Immature natural killer cell (primary cell): ENCODE data around the gene NME8. TPM values are rescaled to one million over a fixed set of nuclear protein-coding genes. Genes with fewer than 3 reads are reported as not detected.

Experiments used
- DNase-seq, 3 donors: peaks; one replicate each; pipeline ENCODE4 v3.0.0; 2022; ENCODE audit warnings: mixed read lengths in 1 of 3
- H3K27ac Mint-ChIP-seq, 6 donors: one replicate each; pipeline ENCODE4 v1.8.0; 2020; ENCODE audit warnings: mixed read lengths in 6 of 6, mild to moderate bottlenecking in 5 of 6, inconsistent platforms in 4 of 6, moderate library complexity in 3 of 6
- H3K27me3 Mint-ChIP-seq, 3 donors: one replicate each; pipeline ENCODE4 v1.8.0; 2020 to 2021; ENCODE audit warnings: low read depth in 3 of 3, mild to moderate bottlenecking in 3 of 3, mixed read lengths in 3 of 3, moderate library complexity in 3 of 3, inconsistent platforms in 1 of 3
- H3K36me3 Mint-ChIP-seq, 3 donors: one replicate each; pipeline ENCODE4 v1.8.0; 2020; ENCODE audit warnings: mixed read lengths in 3 of 3, inconsistent platforms in 2 of 3, mild to moderate bottlenecking in 2 of 3
- H3K4me1 Mint-ChIP-seq, 2 donors: one replicate each; pipeline ENCODE4 v1.8.0; 2020; ENCODE audit warnings: inconsistent platforms in 2 of 2, mild to moderate bottlenecking in 2 of 2, mixed read lengths in 2 of 2, moderate library complexity in 1 of 2
- H3K4me3 Mint-ChIP-seq, 5 donors: one replicate each; pipeline ENCODE4 v1.8.0; 2020; ENCODE audit warnings: mild to moderate bottlenecking in 5 of 5, mixed read lengths in 5 of 5, inconsistent platforms in 3 of 5, moderate library complexity in 3 of 5
- H3K9me3 Mint-ChIP-seq, 6 donors: one replicate each; pipeline ENCODE4 v1.8.0; 2020; ENCODE audit warnings: mild to moderate bottlenecking in 6 of 6, mixed read lengths in 6 of 6, inconsistent platforms in 4 of 6, moderate library complexity in 3 of 6
- polyA plus RNA-seq, 3 donors: library from polyadenylated mRNA; unstranded; fragments of 300-500 nt; fragmentation: Illumina TruSeq; gene quantifications; one replicate each; pipeline ENCODE4 v1.2.3, GENCODE V29; 2021

NME8 gene
- polyA plus RNA-seq, 3 donors from 2014 or later = 2.6 to 14.1 (median 4.7) TPM

GRCh38 chr7:37928878-37929277 lies 80.5 kb downstream of the NME8 start:
- Mint-ChIP-seq H3K27ac (no peak overlapping the region), H3K4me3 (no peak overlapping the region), H3K9me3 (peaks cover 0 to 8% (median 1%) of the 10 kb centered on the region in 6 donors), H3K36me3 (peaks cover 0 to 9% (median 7%) of the 10 kb centered on the region in 3 donors), H3K27me3 (peaks cover 0 to 2% (median 0%) of the 10 kb centered on the region in 3 donors), H3K4me1 (no peaks in the 10 kb centered on the region)
- DNase-seq = no peak

GRCh38 chr7:37930226-37930948 lies 82.0 kb downstream of the NME8 start:
- H3K36me3 Mint-ChIP-seq = peaks cover 0 to 9% (median 4%) of the 10 kb centered on the region in 3 donors
- no peak overlapping the region for H3K27ac Mint-ChIP-seq
- no peak overlapping the region for H3K4me3 Mint-ChIP-seq

GRCh38 chr7:37932543-37932942 lies 84.1 kb downstream of the NME8 start:
- H3K36me3 Mint-ChIP-seq = peaks cover 0 to 9% (median 5%) of the 10 kb centered on the region in 3 donors
- H3K27ac Mint-ChIP-seq = no peak overlapping the region
- H3K4me1 Mint-ChIP-seq = no peaks in the 10 kb centered on the region
- no peak overlapping the region for H3K4me3 Mint-ChIP-seq
- no peak for DNase-seq
- H3K9me3 Mint-ChIP-seq = peaks cover 0 to 15% (median 8%) of the 10 kb centered on the region in 6 donors
- peaks cover 0 to 7% (median 0%) of the 10 kb centered on the region in 3 donors for H3K27me3 Mint-ChIP-seq

More at GRCh38 chr7:37930226-37930948, 82.0 kb downstream of the NME8 start:
- no peak for DNase-seq
- H3K27me3 Mint-ChIP-seq = no peaks in the 10 kb centered on the region
- H3K9me3 Mint-ChIP-seq = peaks cover 0 to 8% (median 0%) of the 10 kb centered on the region in 6 donors
- H3K4me1 Mint-ChIP-seq = no peaks in the 10 kb centered on the region

- no peak for DNase-seq
- peaks cover 0 to 9% (median 5%) of the 10 kb centered on the region in 3 donors for H3K36me3 Mint-ChIP-seq
- H3K4me1 Mint-ChIP-seq = no peaks in the 10 kb centered on the region
- no peak overlapping the region for H3K27ac Mint-ChIP-seq
- peaks cover 0 to 15% (median 8%) of the 10 kb centered on the region in 6 donors for H3K9me3 Mint-ChIP-seq
- peaks cover 0 to 7% (median 1%) of the 10 kb centered on the region in 3 donors for H3K27me3 Mint-ChIP-seq
- H3K4me3 Mint-ChIP-seq = no peak overlapping the region
These were observed 84.7 kb downstream of the NME8 start for GRCh38 chr7:37933018-37933566.

GRCh38 chr7:37942934-37943610 lies 94.7 kb downstream of the NME8 start:
- Mint-ChIP-seq H3K4me3 (no peak overlapping the region), H3K27me3 (peaks cover 0 to 2% (median 2%) of the 10 kb centered on the region in 3 donors), H3K36me3 (no peaks in the 10 kb centered on the region), H3K27ac (no peak overlapping the region), H3K9me3 (no peaks in the 10 kb centered on the region), H3K4me1 (no peaks in the 10 kb centered on the region)
- DNase-seq = no peak

- H3K4me1 Mint-ChIP-seq = no peaks in the 10 kb centered on the region
- no peaks in the 10 kb centered on the region for H3K36me3 Mint-ChIP-seq
- H3K4me3 Mint-ChIP-seq = no peak overlapping the region
- peaks cover 0 to 2% (median 0%) of the 10 kb centered on the region in 3 donors for H3K27me3 Mint-ChIP-seq
- H3K27ac Mint-ChIP-seq = no peak overlapping the region
- no peak for DNase-seq
- H3K9me3 Mint-ChIP-seq = no peaks in the 10 kb centered on the region
These were observed 95.7 kb downstream of the NME8 start for GRCh38 chr7:37943905-37944736.

GRCh38 chr7:37944737-37945054 lies 96.3 kb downstream of the NME8 start:
- no peaks in the 10 kb centered on the region for H3K36me3 Mint-ChIP-seq
- H3K4me3 Mint-ChIP-seq = no peak overlapping the region
- no peaks in the 10 kb centered on the region for H3K9me3 Mint-ChIP-seq
- H3K4me1 Mint-ChIP-seq = no peaks in the 10 kb centered on the region
- no peak overlapping the region for H3K27ac Mint-ChIP-seq
- H3K27me3 Mint-ChIP-seq = peaks cover 0 to 2% (median 0%) of the 10 kb centered on the region in 3 donors
- no peak for DNase-seq

- Mint-ChIP-seq H3K27me3 (peaks cover 0 to 2% (median 0%) of the 10 kb centered on the region in 3 donors), H3K4me3 (no peak overlapping the region), H3K36me3 (peaks cover 0 to 2% (median 0%) of the 10 kb centered on the region in 3 donors)
These were observed 96.9 kb downstream of the NME8 start for GRCh38 chr7:37945336-37945735.

GRCh38 chr7:37947138-37947940 lies 98.9 kb downstream of the NME8 start:
- H3K4me3 Mint-ChIP-seq = no peak overlapping the region
- H3K27me3 Mint-ChIP-seq = peaks cover 0 to 2% (median 0%) of the 10 kb centered on the region in 3 donors
- H3K27ac Mint-ChIP-seq = no peak overlapping the region
- peaks cover 0 to 4% (median 0%) of the 10 kb centered on the region in 3 donors for H3K36me3 Mint-ChIP-seq
- H3K9me3 Mint-ChIP-seq = no peaks in the 10 kb centered on the region
- H3K4me1 Mint-ChIP-seq = peaks cover 6 to 11% of the 10 kb centered on the region in 2 donors
- DNase-seq = no peak

More at GRCh38 chr7:37945336-37945735, 96.9 kb downstream of the NME8 start:
- Mint-ChIP-seq H3K27ac (no peak overlapping the region), H3K9me3 (no peaks in the 10 kb centered on the region), H3K4me1 (no peaks in the 10 kb centered on the region)
- DNase-seq = no peak

- no peaks in the 10 kb centered on the region for H3K9me3 Mint-ChIP-seq
- peaks cover 0 to 4% (median 0%) of the 10 kb centered on the region in 3 donors for H3K36me3 Mint-ChIP-seq
- H3K27me3 Mint-ChIP-seq = peaks cover 0 to 2% (median 0%) of the 10 kb centered on the region in 3 donors
- H3K4me3 Mint-ChIP-seq = no peak overlapping the region
- DNase-seq = no peak
- H3K4me1 Mint-ChIP-seq = peaks cover 10 to 17% of the 10 kb centered on the region in 2 donors
- no peak overlapping the region for H3K27ac Mint-ChIP-seq
These were observed 99.5 kb downstream of the NME8 start for GRCh38 chr7:37947941-37948210.
